ENCODE data around the gene SLC50A1.
"Not testable (repeated sequence)": the region's sequence is repeated elsewhere in the genome, so short reads cannot be mapped to it uniquely, and the experiment has no call there.

Gene SLC50A1

GRCh38 chr1:155137154-155137949, 1.7 kb downstream of the SLC50A1 start:
- DNase-seq: no peak

- DNase-seq: peak; percentile 93
Measured at GRCh38 chr1:155139895-155140629, 4.4 kb downstream of the SLC50A1 start, which contains the start of gene DPM3. Gene DPM3, minus strand, starts transcription at chr1:155140531. Its CDS starts 291 bp downstream, at chr1:155140240.

- DNase-seq: no peak
Measured at GRCh38 chr1:155140630-155140953, 4.9 kb downstream of the SLC50A1 start.

GRCh38 chr1:155141749-155142148, 6.1 kb downstream of the SLC50A1 start:
- no peak for DNase-seq

- DNase-seq: no peak
Measured at GRCh38 chr1:155145491-155145890, 9.8 kb downstream of the SLC50A1 start.

- not testable (repeated sequence) for DNase-seq
Measured at GRCh38 chr1:155155996-155156643, 20.5 kb downstream of the SLC50A1 start.

GRCh38 chr1:155158991-155159390, 23.3 kb downstream of the SLC50A1 start:
- DNase-seq: no peak

- no peak for DNase-seq
Measured at GRCh38 chr1:155160128-155160527, 24.5 kb downstream of the SLC50A1 start.

GRCh38 chr1:155162631-155163030, 27.0 kb downstream of the SLC50A1 start:
- not testable (repeated sequence) for DNase-seq

GRCh38 chr1:155163785-155164184, 28.1 kb downstream of the SLC50A1 start:
- DNase-seq: not testable (repeated sequence)

- not testable (repeated sequence) for DNase-seq
Measured at GRCh38 chr1:155164625-155165024, 29.0 kb downstream of the SLC50A1 start.

- no peak for DNase-seq
Measured at GRCh38 chr1:155166051-155166470, 30.4 kb downstream of the SLC50A1 start.

GRCh38 chr1:155166471-155167165, 31.0 kb downstream of the SLC50A1 start:
- no peak for DNase-seq

GRCh38 chr1:155167166-155168104, 31.8 kb downstream of the SLC50A1 start:
- peak; percentile 86 for DNase-seq

GRCh38 chr1:155168105-155168445, 32.4 kb downstream of the SLC50A1 start:
- not testable (repeated sequence) for DNase-seq

GRCh38 chr1:155168456-155169210, 33.0 kb downstream of the SLC50A1 start:
- no peak for DNase-seq

- no peak for DNase-seq
Measured at GRCh38 chr1:155169541-155169940, 33.9 kb downstream of the SLC50A1 start.

- no peak for DNase-seq
Measured at GRCh38 chr1:155170101-155170785, 34.6 kb downstream of the SLC50A1 start.

- DNase-seq: no peak
Measured at GRCh38 chr1:155170806-155171205, 35.2 kb downstream of the SLC50A1 start.

Measured in stimulated activated CD4-positive, alpha-beta T cell treated with anti-CD3 and anti-CD28 coated beads, Interleukin-4, amount 100 ng/mL, for 1 hour (primary cell).